HepG2 (cell line): Measurements from ENCODE around the gene PCDHGB7. TPM values are rescaled to one million over a fixed set of nuclear protein-coding genes. Genes with fewer than 3 reads are reported as not detected.

ENCODE experiments used
- ATAC-seq: fragments of 200-7000 bp; cut with Tn5 transposase; 3 replicates; pipeline ENCODE4 v1.9.1; 2020; ENCODE audit warnings: mild to moderate bottlenecking, moderate library complexity
- BruUV-seq: library from RNA; stranded (reverse); fragments of 400-500 nt; replicated peaks from 2 replicates; lab custom pipeline; 2021; lab: Mats Ljungman, UMichigan
- CTCF ChIA-PET: fragments of 300-600 bp; formaldehyde crosslinking; extraction: SDS; loops from one replicate; lab custom pipeline; 2021; ENCODE audit warnings: low total read pairs, inconsistent platforms, low intra/inter-chr PET ratio; lab: Yijun Ruan, JAX
- POLR2A ChIA-PET: fragments of 350-600 bp; sonication (Branson Sonifier 250); formaldehyde crosslinking; loops from one replicate; lab custom pipeline; 2020; ENCODE audit warnings: antibody characterized with exemption, inconsistent platforms; lab: Yijun Ruan, JAX
- DNase-seq: peaks from one replicate; pipeline ENCODE4 v3.0.0-alpha.2; 2015; ENCODE audit warnings: low spot score
- FAIRE-seq: peaks from 3 replicates; lab custom pipeline; 2011; peaks lifted over from hg19 to GRCh38; lab: Jason Lieb, UNC
- H2AFZ ChIP-seq: one replicate; pipeline ENCODE4 v1.6.1; 2011; ENCODE audit warnings: low read length, inconsistent platforms
- H3K27ac ChIP-seq: fragments of 300-600 bp; 3 replicates; pipeline ENCODE4 v1.8.0; 2011; ENCODE audit warnings: mixed run types, mild to moderate bottlenecking, mixed read lengths, low read length, inconsistent platforms; ENCODE audit not compliant: insufficient read depth; ENCODE audit errors: extremely low read length
- H3K27me3 ChIP-seq, 2 experiments: fragments of 200-600 bp in 1 of 2; 2 replicates in 1 of 2; 3 replicates in 1 of 2; pipeline versions ENCODE4 v1.6.0 to v1.8.0; 2011; ENCODE audit warnings: low read length in 2 of 2, mild to moderate bottlenecking in 2 of 2, moderate library complexity in 2 of 2, inconsistent platforms in 1 of 2; ENCODE audit not compliant: insufficient read depth in 2 of 2, control insufficient read depth in 1 of 2
- H3K36me3 ChIP-seq, 2 experiments: fragments of 200-600 bp in 1 of 2; replicated peaks in 1 of 2; 2 replicates in 1 of 2; 3 replicates in 1 of 2; pipeline versions ENCODE4 v1.5.1 to v1.8.0; 2011; ENCODE audit warnings: low read length in 2 of 2, inconsistent platforms in 1 of 2; ENCODE audit not compliant: insufficient read depth in 2 of 2, control insufficient read depth in 1 of 2
- H3K4me1 ChIP-seq: 2 replicates; pipeline ENCODE4 v1.5.1; 2012; ENCODE audit warnings: low read length, inconsistent platforms; ENCODE audit not compliant: insufficient read depth
- H3K4me2 ChIP-seq: 2 replicates; pipeline ENCODE4 v1.6.0; 2011; ENCODE audit warnings: low read depth, low read length, inconsistent platforms
- H3K4me3 ChIP-seq, 3 experiments: fragments of 200-600 bp in 1 of 3; sonication (generic), shearing (Covaris generic) in 1 of 3; replicated peaks in 1 of 3; 2 replicates each; pipeline ENCODE4 v1.5.1; 2011 to 2016; ENCODE audit warnings: low read length in 3 of 3, inconsistent platforms in 2 of 3, low read depth in 2 of 3, mild to moderate bottlenecking in 2 of 3, control low read depth in 1 of 3, mixed read lengths in 1 of 3; ENCODE audit not compliant: insufficient read depth in 1 of 3
- H3K79me2 ChIP-seq: one replicate; pipeline ENCODE4 v1.6.1; 2011; ENCODE audit warnings: low read length, inconsistent platforms; ENCODE audit not compliant: insufficient read depth
- H3K9ac ChIP-seq: 2 replicates; pipeline ENCODE4 v1.6.0; 2011; ENCODE audit warnings: mild to moderate bottlenecking, low read depth, low read length, inconsistent platforms; ENCODE audit not compliant: insufficient read depth
- H3K9me3 ChIP-seq: 2 replicates; pipeline ENCODE4 v1.5.1; 2012; ENCODE audit warnings: mild to moderate bottlenecking, low read length
- H4K20me1 ChIP-seq: 2 replicates; pipeline ENCODE4 v1.6.0; 2011; ENCODE audit warnings: inconsistent platforms, mild to moderate bottlenecking, low read length, moderate library complexity; ENCODE audit not compliant: insufficient read depth
- ATF7 ChIP-seq, 2 experiments: fragments of 450-650 bp in 1 of 2; sonication (generic) in 1 of 2; formaldehyde crosslinking in 1 of 2; IDR thresholded peaks; 2 replicates each; pipeline versions ENCODE4 v1.4.0 to v1.6.1; 2016 to 2020; ENCODE audit warnings: antibody characterized with exemption in 1 of 2, mild to moderate bottlenecking in 1 of 2, missing genetic modification reagents in 1 of 2
- CEBPB ChIP-seq: IDR thresholded peaks from 2 replicates; pipeline ENCODE4 v1.6.1; 2011; ENCODE audit warnings: low read depth, low read length, improper control_type of control experiment, borderline replicate concordance
- CEBPG ChIP-seq: IDR thresholded peaks from 2 replicates; pipeline ENCODE4 v1.6.1; 2016
- MEIS1 ChIP-seq: sonication (generic); formaldehyde crosslinking; IDR thresholded peaks from 2 replicates; pipeline ENCODE4 v1.9.0; 2021; ENCODE audit warnings: mild to moderate bottlenecking, missing genetic modification reagents, moderate library complexity, borderline replicate concordance
- NR2F2 ChIP-seq: IDR thresholded peaks from 2 replicates; pipeline ENCODE4 v1.6.1; 2012; ENCODE audit warnings: low read depth, inconsistent platforms, borderline replicate concordance
- RBAK ChIP-seq: sonication (generic); formaldehyde crosslinking; IDR thresholded peaks from 2 replicates; pipeline ENCODE4 v1.5.1; 2020; ENCODE audit warnings: mild to moderate bottlenecking, missing genetic modification reagents
- XRCC5 ChIP-seq: fragments of 200-400 bp; formaldehyde crosslinking; optimal IDR thresholded peaks from 2 replicates; pipeline ENCODE3; 2017; ENCODE audit warnings: mild to moderate bottlenecking, low read length
- ZNF850 ChIP-seq: sonication (generic); formaldehyde crosslinking; conservative IDR thresholded peaks from 2 replicates; pipeline ENCODE4 v1.9.0; 2021; ENCODE audit warnings: mild to moderate bottlenecking, missing genetic modification reagents
- WGBS: methylation state at CpG from one replicate; pipeline ENCODE4 v1.1.6; 2017; ENCODE audit warnings: low lambda C conversion rate; 5-methylcytosine and 5-hydroxymethylcytosine counted together
- in situ Hi-C: cut with HindIII; loops from 2 replicates; pipeline ENCODE4 v1.10.0; 2017; ENCODE audit warnings: low pct_unique_long_range_greater_than_20kb; ENCODE audit not compliant: extremely low pct_ligation_motif_present
- intact Hi-C: fragments of 100-400 bp; cut with micrococcal nuclease; formaldehyde crosslinking; loops from one replicate; pipeline ENCODE4 v1.10.0; 2022; ENCODE audit not compliant: unreplicated experiment
- polyA plus RNA-seq, 8 experiments: library from polyadenylated mRNA; depleted of rRNA in 3 of 8; stranded (reverse) in 7 of 8; unstranded in 1 of 8; fragments of >200 nt; fragmentation: Illumina TruSeq in 4 of 8; extraction: Trizol in 4 of 8; gene quantifications; 2 replicates each; pipeline versions ENCODE4 v1.2.1 to v1.2.3, GENCODE V29; 2011 to 2016; ENCODE audit warnings: low read depth in 4 of 8, missing spikeins in 1 of 8, mixed read lengths in 1 of 8; ENCODE audit not compliant: insufficient read depth in 1 of 8
- total RNA-seq, 5 experiments: library from RNA; depleted of rRNA; stranded (reverse); fragments of >200 nt; fragmentation: Illumina TruSeq; extraction: Trizol; gene quantifications; 2 replicates each; pipeline ENCODE4 v1.2.3, GENCODE V29; 2016; ENCODE audit warnings: low read depth in 1 of 5

PCDHGB7 gene
- total and polyA plus RNA-seq, 2 of the 13 experiments (the other 11 are each of a cell fraction or from before 2014, with no cell fraction given): 0.08 to 0.18 TPM

DNA sequence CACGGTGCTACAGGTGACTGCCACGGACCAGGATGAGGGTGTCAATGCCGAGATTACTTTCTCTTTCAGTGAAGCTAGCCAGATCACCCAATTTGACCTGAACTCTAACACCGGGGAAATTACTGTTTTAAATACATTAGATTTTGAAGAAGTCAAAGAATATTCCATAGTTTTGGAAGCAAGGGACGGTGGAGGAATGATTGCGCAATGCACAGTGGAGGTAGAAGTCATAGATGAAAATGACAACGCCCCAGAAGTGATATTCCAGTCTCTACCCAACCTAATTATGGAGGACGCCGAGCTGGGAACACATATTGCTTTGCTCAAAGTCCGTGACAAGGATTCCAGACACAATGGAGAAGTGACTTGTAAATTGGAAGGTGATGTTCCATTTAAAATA is 28.8 kb upstream of the PCDHGB7 start:
- no peak for DNase-seq
- intact Hi-C loops (no loop called here), in situ Hi-C loops (no loop called here)
- Histone ChIP-seq H3K9ac (no peak overlapping the region), H3K27ac (no peak overlapping the region), H2AFZ (no peak overlapping the region), H3K79me2 (no peaks in the 10 kb centered on the region), H3K36me3 (no peaks in the 10 kb centered on the region), H4K20me1 (no peaks in the 10 kb centered on the region), H3K4me3 (no peak overlapping the region), H3K27me3 (no peaks in the 10 kb centered on the region), H3K4me1 (peaks cover 5% of the 10 kb centered on the region; the same call in 1 of the 2 replicates), H3K9me3 (peaks cover 27% of the 10 kb centered on the region), H3K4me2 (peak overlapping the region; percentile 51; the same call in 1 of the 2 replicates)
- POLR2A ChIA-PET: no interaction called here
- no peak for FAIRE-seq
- CTCF ChIA-PET: no interaction called here
- no TSS peak for BruUV-seq
- WGBS: 65% methylated on average over 10 of the region's 10 CpGs
- no peak for TF ChIP-seq ZNF850 (CRISPR knock-in tag)
- no peak for TF ChIP-seq MEIS1 (CRISPR knock-in tag)
- TF ChIP-seq CEBPB: peak; percentile 92
- no peak for TF ChIP-seq XRCC5
- TF ChIP-seq CEBPG (CRISPR knock-in tag): peak; percentile 50; the same call in 1 of the 2 replicates
- TF ChIP-seq RBAK (CRISPR knock-in tag): no peak
- TF ChIP-seq NR2F2: no peak
- no peak for TF ChIP-seq ATF7 (IDR thresholded peaks at IDR 0.05)
- no peak for TF ChIP-seq ATF7 (CRISPR knock-in tag; IDR thresholded peaks at IDR 0.05)
- ATAC-seq: no peak
